PFSK-1 (cell line): ENCODE results near the gene WASHC4.

Experiments used
- FOXP2 ChIP-seq: optimal IDR thresholded peaks from 2 replicates; pipeline ENCODE3; 2011; ENCODE audit warnings: borderline replicate concordance, control low read depth, inconsistent platforms; ENCODE audit not compliant: insufficient read depth; ENCODE audit errors: extremely low read length, extremely low read depth
- POLR2AphosphoS5 ChIP-seq: IDR thresholded peaks from 2 replicates; pipeline ENCODE4 v1.6.1; 2012; ENCODE audit warnings: low read depth, mild to moderate bottlenecking, control low read depth, low read length, moderate library complexity
- SIN3A ChIP-seq: IDR thresholded peaks from 2 replicates; pipeline ENCODE4 v1.6.1; 2012; ENCODE audit warnings: mild to moderate bottlenecking, low read length, moderate library complexity, borderline replicate concordance; ENCODE audit not compliant: insufficient read depth
- TAF1 ChIP-seq: IDR thresholded peaks from 2 replicates; pipeline ENCODE4 v1.6.1; 2012; ENCODE audit warnings: low read length, control low read depth, borderline replicate concordance; ENCODE audit not compliant: insufficient read depth
- TF ChIP-seq, protein P1 (sequence below), 2 experiments: IDR thresholded peaks; 2 replicates each; pipeline versions ENCODE4 v1.6.1 to v1.8.0; 2011 to 2012; ENCODE audit warnings: low read depth in 2 of 2, low read length in 2 of 2, control low read depth in 1 of 2, inconsistent platforms in 1 of 2, mild to moderate bottlenecking in 1 of 2, moderate library complexity in 1 of 2; ENCODE audit not compliant: insufficient read depth in 1 of 2

WASHC4 gene

DNA sequence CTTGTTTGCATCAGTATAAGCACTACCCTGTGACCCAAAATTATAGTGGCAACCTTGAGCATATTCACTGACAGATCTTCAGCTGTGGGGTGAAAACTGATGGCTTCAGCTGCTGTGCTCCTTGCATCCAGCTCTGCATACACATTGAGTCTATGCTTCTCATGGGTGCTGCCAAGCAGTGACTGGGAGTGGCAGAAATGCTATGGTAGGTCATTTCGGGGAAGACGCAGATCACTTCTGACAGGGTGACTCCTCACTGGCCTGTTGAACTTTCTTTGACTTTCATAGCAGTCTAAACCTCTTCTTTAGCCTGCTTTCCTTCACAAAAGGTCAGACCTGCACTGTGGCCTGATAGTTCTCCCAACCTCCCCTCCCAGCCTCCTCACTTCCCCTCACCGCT, 17.7 kb upstream of the WASHC4 start:
- TF ChIP-seq, protein P1, sequence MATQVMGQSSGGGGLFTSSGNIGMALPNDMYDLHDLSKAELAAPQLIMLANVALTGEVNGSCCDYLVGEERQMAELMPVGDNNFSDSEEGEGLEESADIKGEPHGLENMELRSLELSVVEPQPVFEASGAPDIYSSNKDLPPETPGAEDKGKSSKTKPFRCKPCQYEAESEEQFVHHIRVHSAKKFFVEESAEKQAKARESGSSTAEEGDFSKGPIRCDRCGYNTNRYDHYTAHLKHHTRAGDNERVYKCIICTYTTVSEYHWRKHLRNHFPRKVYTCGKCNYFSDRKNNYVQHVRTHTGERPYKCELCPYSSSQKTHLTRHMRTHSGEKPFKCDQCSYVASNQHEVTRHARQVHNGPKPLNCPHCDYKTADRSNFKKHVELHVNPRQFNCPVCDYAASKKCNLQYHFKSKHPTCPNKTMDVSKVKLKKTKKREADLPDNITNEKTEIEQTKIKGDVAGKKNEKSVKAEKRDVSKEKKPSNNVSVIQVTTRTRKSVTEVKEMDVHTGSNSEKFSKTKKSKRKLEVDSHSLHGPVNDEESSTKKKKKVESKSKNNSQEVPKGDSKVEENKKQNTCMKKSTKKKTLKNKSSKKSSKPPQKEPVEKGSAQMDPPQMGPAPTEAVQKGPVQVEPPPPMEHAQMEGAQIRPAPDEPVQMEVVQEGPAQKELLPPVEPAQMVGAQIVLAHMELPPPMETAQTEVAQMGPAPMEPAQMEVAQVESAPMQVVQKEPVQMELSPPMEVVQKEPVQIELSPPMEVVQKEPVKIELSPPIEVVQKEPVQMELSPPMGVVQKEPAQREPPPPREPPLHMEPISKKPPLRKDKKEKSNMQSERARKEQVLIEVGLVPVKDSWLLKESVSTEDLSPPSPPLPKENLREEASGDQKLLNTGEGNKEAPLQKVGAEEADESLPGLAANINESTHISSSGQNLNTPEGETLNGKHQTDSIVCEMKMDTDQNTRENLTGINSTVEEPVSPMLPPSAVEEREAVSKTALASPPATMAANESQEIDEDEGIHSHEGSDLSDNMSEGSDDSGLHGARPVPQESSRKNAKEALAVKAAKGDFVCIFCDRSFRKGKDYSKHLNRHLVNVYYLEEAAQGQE (IDR thresholded peaks at IDR 0.05; ENCODE audit: insufficient read depth in 1 of 2, low read depth in 2 of 2, low read length in 2 of 2): no peak
- TF ChIP-seq POLR2AphosphoS5 (no peak), SIN3A (no peak), FOXP2 (no peak), TAF1 (no peak)

DNA sequence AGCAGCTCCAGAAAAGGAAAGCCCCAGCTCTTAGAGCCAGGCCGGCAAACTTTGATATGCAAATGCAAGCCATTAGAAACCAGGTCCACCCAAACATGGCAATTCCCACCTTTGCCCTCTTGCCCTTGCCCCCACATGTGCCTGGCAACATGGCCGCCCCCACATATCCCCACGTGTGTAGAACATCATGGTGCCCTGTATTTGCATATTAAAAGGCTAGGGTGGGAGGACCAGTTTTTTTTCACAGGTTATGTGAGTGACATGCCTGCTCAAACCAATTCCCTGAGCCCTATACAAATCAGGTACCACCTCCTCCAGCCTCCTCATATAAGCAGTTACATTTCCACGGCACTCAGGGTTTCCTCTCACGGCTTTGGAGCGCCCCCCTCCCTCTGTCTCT, 17.2 kb upstream of the WASHC4 start:
- TF ChIP-seq FOXP2: no peak
- TF ChIP-seq TAF1: no peak
- no peak for TF ChIP-seq SIN3A
- TF ChIP-seq POLR2AphosphoS5: no peak
- TF ChIP-seq, protein P1 (IDR thresholded peaks at IDR 0.05; ENCODE audit: insufficient read depth in 1 of 2, low read depth in 2 of 2, low read length in 2 of 2): no peak

DNA sequence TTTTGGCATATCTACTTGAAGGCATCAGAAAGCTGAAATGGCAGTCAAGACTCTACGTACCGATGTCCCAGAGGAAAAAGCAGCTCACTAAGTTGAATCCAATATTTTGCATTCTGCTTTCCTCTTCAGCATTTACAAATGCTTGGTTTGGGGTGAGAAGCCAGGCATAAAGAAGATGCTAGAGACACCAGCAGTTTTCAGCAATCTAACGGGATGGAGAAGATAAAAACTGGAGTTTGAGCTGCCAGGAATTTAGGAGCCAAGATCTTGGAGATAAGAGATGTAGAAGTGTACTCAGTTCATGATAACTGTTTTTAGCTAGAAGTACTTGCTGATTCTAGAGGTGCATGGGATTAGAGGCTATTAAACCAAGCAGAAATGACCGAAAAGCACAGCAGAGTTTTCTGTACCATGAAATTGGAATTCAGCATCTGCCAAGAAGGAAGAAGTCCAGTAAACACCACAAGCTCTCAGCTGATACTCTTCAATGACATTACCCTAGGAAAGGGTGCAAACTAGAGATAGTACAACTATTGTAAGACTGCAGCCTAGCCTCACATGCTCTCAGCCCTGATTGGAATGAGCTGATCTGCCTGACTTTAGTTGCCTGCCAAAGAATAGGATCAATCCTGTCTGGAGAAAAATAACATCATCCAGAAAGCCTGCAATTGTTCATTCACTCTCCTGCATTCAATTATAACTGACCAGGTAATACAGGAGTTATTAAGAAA, 15.9 kb upstream of the WASHC4 start:
- TF ChIP-seq, protein P1 (IDR thresholded peaks at IDR 0.05; ENCODE audit: insufficient read depth in 1 of 2, low read depth in 2 of 2, low read length in 2 of 2): no peak
- TF ChIP-seq SIN3A: no peak

DNA sequence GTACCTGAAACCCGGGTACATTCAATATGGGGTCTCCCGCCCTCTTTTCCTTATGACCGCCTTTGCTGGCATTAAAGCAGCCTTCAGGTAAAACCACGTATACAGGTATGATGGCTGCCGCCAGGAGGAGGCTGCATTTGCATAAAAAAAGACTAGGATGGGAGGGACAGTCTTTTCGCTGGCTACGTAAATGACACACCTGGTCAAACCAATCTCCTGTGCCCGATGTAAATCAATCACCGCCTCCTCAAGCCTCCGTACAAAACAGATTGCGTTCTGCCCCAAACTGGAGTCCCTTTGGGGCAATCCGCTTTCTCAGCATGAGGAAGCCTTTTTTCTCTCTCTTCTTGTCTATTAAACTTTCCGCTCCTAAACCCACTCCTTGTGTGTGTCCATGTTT, 15.2 kb upstream of the WASHC4 start:
- TF ChIP-seq SIN3A: no peak

DNA sequence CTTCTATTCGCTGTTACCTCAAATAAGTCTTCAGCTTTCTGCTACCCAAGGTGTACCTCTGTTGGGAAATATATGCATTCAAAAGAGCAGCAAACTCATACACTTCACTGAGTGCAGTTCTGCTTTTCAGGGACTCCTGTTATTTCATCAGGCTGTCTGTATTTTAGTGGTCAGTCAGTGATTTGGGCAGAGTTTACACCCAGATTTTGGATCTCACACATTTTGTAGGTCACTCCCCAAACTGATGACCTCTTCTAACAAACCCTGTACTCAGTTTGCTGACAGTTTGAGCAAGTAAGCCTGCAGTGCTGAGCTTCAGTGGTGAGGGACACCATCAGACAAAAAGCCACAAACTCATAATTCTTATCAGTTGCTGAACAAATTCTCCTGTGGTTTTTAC, 8.2 kb upstream of the WASHC4 start:
- TF ChIP-seq TAF1 (no peak), FOXP2 (no peak), POLR2AphosphoS5 (no peak), SIN3A (no peak)
- TF ChIP-seq, protein P1 (IDR thresholded peaks at IDR 0.05; ENCODE audit: insufficient read depth in 1 of 2, low read depth in 2 of 2, low read length in 2 of 2): no peak
